ENCODE results near the gene C1orf74. TPM values are rescaled to one million over a fixed set of nuclear protein-coding genes. Genes with fewer than 3 reads are reported as not detected.
A peak's percentile ranks its signal among the peaks of the same experiment; 100 is the strongest.

The C1orf74 gene
- total RNA-seq = 1 to 10 TPM in 2 of 3 donors, under 1 TPM in 1; 0.64 to 3.1 (median 2.0) TPM

DNA sequence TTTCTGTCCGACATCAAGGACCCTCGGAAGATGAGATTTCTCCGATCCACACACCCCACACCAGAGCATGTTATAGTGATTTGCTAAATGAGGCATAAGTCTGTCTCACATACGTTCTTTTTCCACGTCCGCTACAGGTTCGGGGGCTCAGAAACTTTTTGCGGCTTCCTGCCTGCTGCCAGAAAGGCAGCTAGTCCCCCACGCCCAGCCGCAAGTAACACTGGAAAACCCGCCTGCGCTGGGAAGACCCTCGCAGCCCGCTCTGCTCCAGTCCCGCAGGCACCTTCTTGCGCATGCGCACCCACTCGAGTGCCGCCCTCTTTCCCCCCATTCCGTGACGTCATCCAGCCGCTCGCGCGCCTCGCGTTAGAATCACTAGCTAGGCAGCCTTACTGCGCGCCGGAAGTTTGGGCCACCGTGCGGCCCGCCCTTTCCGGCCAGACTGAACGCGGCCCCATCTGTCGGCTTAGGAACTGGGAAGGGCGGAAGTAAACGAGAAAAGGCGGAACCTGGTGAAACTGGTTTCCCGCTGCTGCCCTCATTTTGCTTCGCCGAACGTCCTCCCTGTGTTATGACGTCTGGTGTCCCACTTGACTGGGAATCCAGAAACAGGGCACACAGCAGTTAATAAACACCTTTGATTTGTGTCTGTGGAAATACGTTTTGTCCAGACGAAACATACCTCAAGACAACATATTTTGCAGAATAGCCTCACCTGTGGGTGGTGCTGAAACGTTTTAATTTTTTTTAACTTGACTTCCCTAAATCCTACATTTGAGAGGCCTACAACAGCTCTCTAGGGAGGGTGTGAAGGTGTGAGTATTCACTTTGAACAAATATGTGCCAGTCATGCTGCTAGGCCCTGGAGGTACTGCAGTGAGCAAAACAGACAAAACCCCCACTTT is at the start of gene C1orf74:
C1orf74 (minus strand) TSS at position 295 of the 905 bp plus-strand sequence. CDS start 925 bp downstream, outside the sequence.
- Histone ChIP-seq H3K4me1 (peaks cover 0 to 17% of the 10 kb centered on the region in 2 donors), H3K4me3 (peak within 1 kb of the TSS; percentile 60 to 85 (median 71)), H3K27me3 (no peaks in the 10 kb centered on the region), H3K36me3 (no peaks in the 10 kb centered on the region), H3K27ac (peak within 1 kb of the TSS; percentile 83 to 92), H3K9me3 (no peaks in the 10 kb centered on the region)
- TF ChIP-seq CTCF (IDR thresholded peaks at IDR 0.05) = peak in 2 of 3 donors; percentile 7 to 18
- peak; percentile 76 to 92 (median 81) for TF ChIP-seq POLR2AphosphoS5 (IDR thresholded peaks at IDR 0.05)
- TF ChIP-seq POLR2A (IDR thresholded peaks at IDR 0.05) = peak; percentile 65
- peak; percentile 97 to 99 for DNase-seq (ENCODE audit: low spot score in 2 of 2)
- intact Hi-C loops (cut with DNase I; ENCODE audit: low total_unique reads) = loop anchor here (10.0 kb wide), 1 partner anchor 1480 kb away; no protein-coding TSS in a partner anchor

- no peaks in the 10 kb centered on the region for H3K27me3 ChIP-seq
- H3K27ac ChIP-seq = no peak overlapping the region
- peaks cover 0 to 10% of the 10 kb centered on the region in 2 donors for H3K4me1 ChIP-seq
- H3K36me3 ChIP-seq = no peaks in the 10 kb centered on the region
- intact Hi-C loops (cut with DNase I; ENCODE audit: low total_unique reads) = no loop called here
- no peaks in the 10 kb centered on the region for H3K9me3 ChIP-seq
- DNase-seq (ENCODE audit: low spot score in 2 of 2) = no peak
- TF ChIP-seq CTCF (IDR thresholded peaks at IDR 0.05) = no peak
- TF ChIP-seq POLR2A (IDR thresholded peaks at IDR 0.05) = no peak
- no peak for TF ChIP-seq POLR2AphosphoS5 (IDR thresholded peaks at IDR 0.05)
- no peak overlapping the region for H3K4me3 ChIP-seq
Observed at GRCh38 chr1:209831615-209832014, 47.3 kb upstream of the C1orf74 start.

GRCh38 chr1:209830722-209831121 is 46.4 kb upstream of the C1orf74 start:
- TF ChIP-seq POLR2A (IDR thresholded peaks at IDR 0.05) (no peak), POLR2AphosphoS5 (IDR thresholded peaks at IDR 0.05) (no peak), CTCF (IDR thresholded peaks at IDR 0.05) (no peak)
- Histone ChIP-seq H3K36me3 (no peaks in the 10 kb centered on the region), H3K27me3 (no peaks in the 10 kb centered on the region), H3K4me3 (no peak overlapping the region), H3K9me3 (no peaks in the 10 kb centered on the region), H3K4me1 (peaks cover 0 to 10% of the 10 kb centered on the region in 2 donors), H3K27ac (no peak overlapping the region)
- intact Hi-C loops (cut with DNase I; ENCODE audit: low total_unique reads) = no loop called here
- DNase-seq (ENCODE audit: low spot score in 2 of 2) = no peak

- intact Hi-C loops (cut with DNase I; ENCODE audit: low total_unique reads) = no loop called here
- Histone ChIP-seq H3K9me3 (no peaks in the 10 kb centered on the region), H3K27ac (no peak overlapping the region), H3K4me1 (peaks cover 0 to 10% of the 10 kb centered on the region in 2 donors), H3K4me3 (no peak overlapping the region), H3K27me3 (no peaks in the 10 kb centered on the region), H3K36me3 (no peaks in the 10 kb centered on the region)
- TF ChIP-seq POLR2AphosphoS5 (IDR thresholded peaks at IDR 0.05) = no peak
- TF ChIP-seq POLR2A (IDR thresholded peaks at IDR 0.05) = no peak
- no peak for TF ChIP-seq CTCF (IDR thresholded peaks at IDR 0.05)
- DNase-seq (ENCODE audit: low spot score in 2 of 2) = no peak
Observed at GRCh38 chr1:209829716-209830115, 45.4 kb upstream of the C1orf74 start.

Measured in breast epithelium (tissue), 4 donors.